ENCODE data around the gene THAP8.

DNA sequence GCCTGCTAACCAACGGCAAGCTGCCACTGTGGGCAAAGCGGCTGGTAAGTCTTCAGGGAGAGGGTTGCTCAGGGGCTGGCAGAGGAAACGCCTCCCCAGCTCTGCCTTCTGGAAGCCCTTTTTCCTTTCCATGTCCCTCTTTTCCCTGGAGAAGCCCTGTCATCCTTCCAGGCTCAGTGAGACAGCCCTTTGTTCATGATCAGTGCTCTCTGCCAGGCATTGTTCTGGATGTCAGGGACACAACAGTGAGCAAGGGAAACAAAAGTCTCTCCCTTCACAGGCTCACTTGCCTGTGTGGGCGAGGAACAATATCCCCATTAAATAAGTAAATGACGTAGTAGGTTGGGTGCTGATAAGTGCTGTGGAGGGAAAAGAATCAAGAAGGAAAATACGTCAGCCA, 43.0 kb upstream of the THAP8 start:
- TF ChIP-seq, protein P1, sequence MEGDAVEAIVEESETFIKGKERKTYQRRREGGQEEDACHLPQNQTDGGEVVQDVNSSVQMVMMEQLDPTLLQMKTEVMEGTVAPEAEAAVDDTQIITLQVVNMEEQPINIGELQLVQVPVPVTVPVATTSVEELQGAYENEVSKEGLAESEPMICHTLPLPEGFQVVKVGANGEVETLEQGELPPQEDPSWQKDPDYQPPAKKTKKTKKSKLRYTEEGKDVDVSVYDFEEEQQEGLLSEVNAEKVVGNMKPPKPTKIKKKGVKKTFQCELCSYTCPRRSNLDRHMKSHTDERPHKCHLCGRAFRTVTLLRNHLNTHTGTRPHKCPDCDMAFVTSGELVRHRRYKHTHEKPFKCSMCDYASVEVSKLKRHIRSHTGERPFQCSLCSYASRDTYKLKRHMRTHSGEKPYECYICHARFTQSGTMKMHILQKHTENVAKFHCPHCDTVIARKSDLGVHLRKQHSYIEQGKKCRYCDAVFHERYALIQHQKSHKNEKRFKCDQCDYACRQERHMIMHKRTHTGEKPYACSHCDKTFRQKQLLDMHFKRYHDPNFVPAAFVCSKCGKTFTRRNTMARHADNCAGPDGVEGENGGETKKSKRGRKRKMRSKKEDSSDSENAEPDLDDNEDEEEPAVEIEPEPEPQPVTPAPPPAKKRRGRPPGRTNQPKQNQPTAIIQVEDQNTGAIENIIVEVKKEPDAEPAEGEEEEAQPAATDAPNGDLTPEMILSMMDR (IDR thresholded peaks at IDR 0.05) = no peak
- no peak for TF ChIP-seq POLR2A (IDR thresholded peaks at IDR 0.05)
- no peak for TF ChIP-seq POLR2AphosphoS5 (IDR thresholded peaks at IDR 0.05)

Measured in suprapubic skin (tissue), 4 donors.